ENCODE results near the gene CAPZA1. TPM values are rescaled to one million over a fixed set of nuclear protein-coding genes. Genes with fewer than 3 reads are reported as not detected.
A peak's percentile ranks its signal among the peaks of the same experiment; 100 is the strongest.
"Not testable (repeated sequence)": the region's sequence is repeated elsewhere in the genome, so short reads cannot be mapped to it uniquely, and the experiment has no call there.

The CAPZA1 gene
- total RNA-seq, 2 donors from 2014 or later = 250 to 276 TPM

- peak; percentile 19 to 36 for ATAC-seq
- Mint-ChIP-seq H3K27ac (peak within 1 kb of the TSS; percentile 100), H3K36me3 (peaks cover 31 to 34% of the 10 kb centered on the region in 2 donors)
Measured at GRCh38 chr1:112618721-112619517, 713 bp upstream of the CAPZA1 start, which contains the start of gene ST7L. TSS of gene ST7L (minus strand) at chr1:112619141. CDS start at chr1:112619113, 28 bp downstream.

GRCh38 chr1:112620377-112620695 is 704 bp downstream of the CAPZA1 start:
- DNase-seq (ENCODE audit: low spot score in 2 of 2) = no peak
- Mint-ChIP-seq H3K27ac (peak overlapping the region; percentile 100), H3K9me3 (no peaks in the 10 kb centered on the region), H3K36me3 (peaks cover 34 to 40% of the 10 kb centered on the region in 2 donors)
- no peak for ATAC-seq

More at GRCh38 chr1:112618721-112619517, 713 bp upstream of the CAPZA1 start, which contains the start of gene ST7L:
- peak; percentile 57 to 73 for DNase-seq (ENCODE audit: low spot score in 2 of 2)
- no peaks in the 10 kb centered on the region for H3K9me3 Mint-ChIP-seq

GRCh38 chr1:112624493-112624892 is 4.9 kb downstream of the CAPZA1 start:
- DNase-seq (ENCODE audit: low spot score in 2 of 2); H3K9me3 Mint-ChIP-seq; ATAC-seq: not testable (repeated sequence)
- peak overlapping the region; percentile 55 to 72 for H3K27ac Mint-ChIP-seq
- H3K36me3 Mint-ChIP-seq = peaks cover 22 to 60% of the 10 kb centered on the region in 2 donors

- ATAC-seq = peak in 1 of 2 donors; percentile 37
- Mint-ChIP-seq H3K27ac (peak overlapping the region in 1 of 2 donors; percentile 72), H3K9me3 (peaks cover 0 to 6% of the 10 kb centered on the region in 2 donors), H3K36me3 (peaks cover 14 to 58% of the 10 kb centered on the region in 2 donors)
- no peak for DNase-seq (ENCODE audit: low spot score in 2 of 2)
Measured at GRCh38 chr1:112625696-112626095, 6.1 kb downstream of the CAPZA1 start.

GRCh38 chr1:112626193-112626592 is 6.6 kb downstream of the CAPZA1 start:
- Mint-ChIP-seq H3K36me3 (peaks cover 10 to 58% of the 10 kb centered on the region in 2 donors), H3K27ac (no peak overlapping the region), H3K9me3 (peaks cover 0 to 6% of the 10 kb centered on the region in 2 donors)
- no peak for DNase-seq (ENCODE audit: low spot score in 2 of 2)
- ATAC-seq = no peak

- Mint-ChIP-seq H3K27ac (no peak overlapping the region), H3K36me3 (peaks cover 10 to 60% of the 10 kb centered on the region in 2 donors), H3K9me3 (peaks cover 0 to 6% of the 10 kb centered on the region in 2 donors)
- no peak for ATAC-seq
- DNase-seq (ENCODE audit: low spot score in 2 of 2) = no peak
Measured at GRCh38 chr1:112626887-112627286, 7.3 kb downstream of the CAPZA1 start.

- no peak for ATAC-seq
- Mint-ChIP-seq H3K36me3 (peaks cover 10 to 58% of the 10 kb centered on the region in 2 donors), H3K9me3 (peaks cover 0 to 6% of the 10 kb centered on the region in 2 donors), H3K27ac (no peak overlapping the region)
- DNase-seq (ENCODE audit: low spot score in 2 of 2) = no peak
Measured at GRCh38 chr1:112628516-112628915, 8.9 kb downstream of the CAPZA1 start.

- ATAC-seq (no peak), DNase-seq (ENCODE audit: low spot score in 2 of 2) (no peak)
- Mint-ChIP-seq H3K27ac (peak overlapping the region in 1 of 2 donors; percentile 18), H3K36me3 (peaks cover 10 to 64% of the 10 kb centered on the region in 2 donors), H3K9me3 (peaks cover 0 to 6% of the 10 kb centered on the region in 2 donors)
Measured at GRCh38 chr1:112629256-112629655, 9.6 kb downstream of the CAPZA1 start.

GRCh38 chr1:112633628-112634027 is 14.0 kb downstream of the CAPZA1 start:
- DNase-seq (ENCODE audit: low spot score in 2 of 2) = no peak
- Mint-ChIP-seq H3K36me3 (peaks cover 5 to 46% of the 10 kb centered on the region in 2 donors), H3K27ac (peak overlapping the region in 1 of 2 donors; percentile 51), H3K9me3 (peaks cover 0 to 6% of the 10 kb centered on the region in 2 donors)
- ATAC-seq = no peak

GRCh38 chr1:112634367-112634766 is 14.7 kb downstream of the CAPZA1 start:
- DNase-seq (ENCODE audit: low spot score in 2 of 2) = no peak
- Mint-ChIP-seq H3K36me3 (peaks cover 3 to 38% of the 10 kb centered on the region in 2 donors), H3K27ac (no peak overlapping the region), H3K9me3 (peaks cover 0 to under 1% of the 10 kb centered on the region in 2 donors)
- no peak for ATAC-seq

GRCh38 chr1:112636056-112636455 is 16.4 kb downstream of the CAPZA1 start:
- H3K27ac Mint-ChIP-seq = peak overlapping the region in 1 of 2 donors; percentile 29
- DNase-seq (ENCODE audit: low spot score in 2 of 2) (no peak), ATAC-seq (no peak)
- peaks cover 0 to 25% of the 10 kb centered on the region in 2 donors for H3K36me3 Mint-ChIP-seq
- H3K9me3 Mint-ChIP-seq = no peaks in the 10 kb centered on the region

- H3K9me3 Mint-ChIP-seq = no peaks in the 10 kb centered on the region
- ATAC-seq = peak; percentile 36 to 51
- H3K27ac Mint-ChIP-seq = peak overlapping the region in 1 of 2 donors; percentile 32
- H3K36me3 Mint-ChIP-seq = peaks cover 0 to 21% of the 10 kb centered on the region in 2 donors
- no peak for DNase-seq (ENCODE audit: low spot score in 2 of 2)
Measured at GRCh38 chr1:112636597-112637253, 17.1 kb downstream of the CAPZA1 start.

GRCh38 chr1:112637254-112638109 is 17.9 kb downstream of the CAPZA1 start:
- H3K9me3 Mint-ChIP-seq = no peaks in the 10 kb centered on the region
- ATAC-seq (no peak), DNase-seq (ENCODE audit: low spot score in 2 of 2) (no peak)
- peak overlapping the region in 1 of 2 donors; percentile 32 for H3K27ac Mint-ChIP-seq
- peaks cover 0 to 29% of the 10 kb centered on the region in 2 donors for H3K36me3 Mint-ChIP-seq

GRCh38 chr1:112638110-112638428 is 18.4 kb downstream of the CAPZA1 start:
- no peak overlapping the region for H3K27ac Mint-ChIP-seq

GRCh38 chr1:112640437-112640836 is 20.8 kb downstream of the CAPZA1 start:
- not testable (repeated sequence) for DNase-seq (ENCODE audit: low spot score in 2 of 2); H3K9me3 Mint-ChIP-seq; ATAC-seq; H3K27ac Mint-ChIP-seq
- peaks cover 0 to 27% of the 10 kb centered on the region in 2 donors for H3K36me3 Mint-ChIP-seq

More at GRCh38 chr1:112638110-112638428, 18.4 kb downstream of the CAPZA1 start:
- DNase-seq (ENCODE audit: low spot score in 2 of 2) (no peak), ATAC-seq (no peak)
- peaks cover 0 to 30% of the 10 kb centered on the region in 2 donors for H3K36me3 Mint-ChIP-seq
- no peaks in the 10 kb centered on the region for H3K9me3 Mint-ChIP-seq

- DNase-seq (ENCODE audit: low spot score in 2 of 2) = no peak
- Mint-ChIP-seq H3K9me3 (no peaks in the 10 kb centered on the region), H3K27ac (no peak overlapping the region), H3K36me3 (peaks cover 0 to 41% of the 10 kb centered on the region in 2 donors)
- no peak for ATAC-seq
Measured at GRCh38 chr1:112643080-112643479, 23.4 kb downstream of the CAPZA1 start.

All from activated naive CD4-positive, alpha-beta T cell treated with anti-CD3 and anti-CD28 coated beads, Interleukin-2, amount 50 U/mL, for 72 hours (primary cell).